WTC11 (cell line): ENCODE measurements around the gene OSBPL10. TPM values are rescaled to one million over a fixed set of nuclear protein-coding genes. Genes with fewer than 3 reads are reported as not detected.

Experiments used
- ATAC-seq: fragments of 200-7000 bp; cut with Tn5 transposase; 2 replicates; pipeline ENCODE4 v1.10.0; 2021; ENCODE audit warnings: mild to moderate bottlenecking, moderate library complexity
- CTCF ChIA-PET: fragments of 300-600 bp; sonication (Branson Sonifier 250); formaldehyde crosslinking; loops from one replicate; lab custom pipeline; 2021; ENCODE audit warnings: antibody characterized with exemption; lab: Charles Lee
- POLR2A ChIA-PET: fragments of 350-600 bp; sonication (Branson Sonifier 250); formaldehyde crosslinking; loops from one replicate; lab custom pipeline; 2021; ENCODE audit warnings: antibody characterized with exemption; lab: Charles Lee
- DNase-seq: peaks from one replicate; pipeline ENCODE4 v3.0.0; 2021; ENCODE audit warnings: low spot score
- H3K27ac Mint-ChIP-seq: 2 replicates; pipeline ENCODE4 v1.8.0; 2021; ENCODE audit warnings: mixed read lengths
- H3K27me3 Mint-ChIP-seq: 2 replicates; pipeline ENCODE4 v1.8.0; 2021; ENCODE audit warnings: low read depth, mild to moderate bottlenecking, moderate library complexity, mixed read lengths
- H3K36me3 Mint-ChIP-seq: 2 replicates; pipeline ENCODE4 v1.8.0; 2021; ENCODE audit warnings: mixed read lengths
- H3K4me1 Mint-ChIP-seq: 2 replicates; pipeline ENCODE4 v1.8.0; 2022; ENCODE audit warnings: mixed read lengths
- H3K4me3 Mint-ChIP-seq: 2 replicates; pipeline ENCODE4 v1.8.0; 2021; ENCODE audit warnings: mild to moderate bottlenecking, moderate library complexity, mixed read lengths
- H3K9me3 Mint-ChIP-seq: 2 replicates; pipeline ENCODE4 v1.8.0; 2021; ENCODE audit warnings: mixed read lengths
- ATF1 ChIP-seq: sonication (generic); formaldehyde crosslinking; IDR thresholded peaks from 2 replicates; pipeline ENCODE4 v1.8.1; 2023; ENCODE audit warnings: mild to moderate bottlenecking, moderate library complexity, missing genetic modification reagents
- CREM ChIP-seq: sonication (generic); formaldehyde crosslinking; IDR thresholded peaks from 2 replicates; pipeline ENCODE4 v1.8.1; 2022; ENCODE audit warnings: mild to moderate bottlenecking, missing genetic modification reagents, moderate library complexity
- FOXJ3 ChIP-seq: sonication (generic); formaldehyde crosslinking; IDR thresholded peaks from 2 replicates; pipeline ENCODE4 v1.9.0; 2021; ENCODE audit warnings: missing genetic modification reagents, mild to moderate bottlenecking, borderline replicate concordance
- NFATC4 ChIP-seq: fragments of 250-450 bp; sonication (Bioruptor Pico); IDR thresholded peaks from 2 replicates; pipeline ENCODE4 v1.9.0; 2021; ENCODE audit warnings: mild to moderate bottlenecking
- PRRX2 ChIP-seq: fragments of 250-450 bp; sonication (Bioruptor Pico); IDR thresholded peaks from 2 replicates; pipeline ENCODE4 v1.8.0; 2021; ENCODE audit warnings: mild to moderate bottlenecking
- RELA ChIP-seq: sonication (generic); formaldehyde crosslinking; IDR thresholded peaks from 2 replicates; pipeline ENCODE4 v1.8.1; 2022; ENCODE audit warnings: missing genetic modification reagents, mild to moderate bottlenecking, borderline replicate concordance
- SMAD3 ChIP-seq: sonication (generic); formaldehyde crosslinking; IDR thresholded peaks from 2 replicates; pipeline ENCODE4 v1.8.0; 2022; ENCODE audit warnings: missing genetic modification reagents, mild to moderate bottlenecking, borderline replicate concordance
- ZBTB21 ChIP-seq: sonication (generic); formaldehyde crosslinking; IDR thresholded peaks from 2 replicates; pipeline ENCODE4 v1.8.1; 2023; ENCODE audit warnings: mild to moderate bottlenecking, missing genetic modification reagents, borderline replicate concordance
- ZNF263 ChIP-seq: sonication (generic); formaldehyde crosslinking; IDR thresholded peaks from 2 replicates; pipeline ENCODE4 v1.8.1; 2022; ENCODE audit warnings: low read depth, mild to moderate bottlenecking, moderate library complexity, missing genetic modification reagents
- ZNF416 ChIP-seq: fragments of 250-450 bp; sonication (Bioruptor Pico); IDR thresholded peaks from 2 replicates; pipeline ENCODE4 v1.9.0; 2021; ENCODE audit warnings: mild to moderate bottlenecking, inconsistent platforms
- total RNA-seq: library from RNA; stranded (reverse); gene quantifications from 3 replicates; pipeline ENCODE4 v1.2.3, GENCODE V29; 2021
- TF ChIP-seq, protein P1 (sequence below): sonication (generic); formaldehyde crosslinking; IDR thresholded peaks from 2 replicates; pipeline ENCODE4 v1.8.0; 2022; ENCODE audit warnings: mild to moderate bottlenecking, missing genetic modification reagents
- TF ChIP-seq, protein P2 (sequence below): sonication (generic); formaldehyde crosslinking; IDR thresholded peaks from 2 replicates; pipeline ENCODE4 v1.8.0; 2023; ENCODE audit warnings: mild to moderate bottlenecking, missing genetic modification reagents
- TF ChIP-seq, protein P3 (sequence below): fragments of 250-450 bp; sonication (Bioruptor Pico); IDR thresholded peaks from 2 replicates; pipeline ENCODE4 v1.9.0; 2021; ENCODE audit warnings: moderate library complexity, mild to moderate bottlenecking, inconsistent platforms, borderline replicate concordance
- TF ChIP-seq, protein P4 (sequence below): fragments of 250-450 bp; sonication (Bioruptor Pico); IDR thresholded peaks from 2 replicates; pipeline ENCODE4 v1.8.0; 2021; ENCODE audit warnings: mild to moderate bottlenecking
- TF ChIP-seq, protein P5 (sequence below): sonication (generic); formaldehyde crosslinking; IDR thresholded peaks from 2 replicates; pipeline ENCODE4 v1.8.1; 2023; ENCODE audit warnings: mild to moderate bottlenecking, moderate library complexity, missing genetic modification reagents
- TF ChIP-seq, protein P6 (sequence below): sonication (generic); formaldehyde crosslinking; IDR thresholded peaks from 2 replicates; pipeline ENCODE4 v1.8.1; 2023; ENCODE audit warnings: mild to moderate bottlenecking, missing genetic modification reagents, moderate library complexity
- TF ChIP-seq, protein P7 (sequence below): sonication (generic); formaldehyde crosslinking; conservative IDR thresholded peaks from 2 replicates; pipeline ENCODE4 v1.8.1; 2022; ENCODE audit warnings: mild to moderate bottlenecking, missing genetic modification reagents
- TF ChIP-seq, protein P8 (sequence below): sonication (generic); formaldehyde crosslinking; IDR thresholded peaks from 2 replicates; pipeline ENCODE4 v1.8.0; 2022; ENCODE audit warnings: mild to moderate bottlenecking, missing genetic modification reagents
- TF ChIP-seq, protein P9 (sequence below): sonication (generic); formaldehyde crosslinking; IDR thresholded peaks from 2 replicates; pipeline ENCODE4 v1.8.1; 2023; ENCODE audit warnings: mild to moderate bottlenecking, missing genetic modification reagents

The OSBPL10 gene
- total RNA-seq, 1 experiment from 2014 or later = 84.1 TPM

DNA sequence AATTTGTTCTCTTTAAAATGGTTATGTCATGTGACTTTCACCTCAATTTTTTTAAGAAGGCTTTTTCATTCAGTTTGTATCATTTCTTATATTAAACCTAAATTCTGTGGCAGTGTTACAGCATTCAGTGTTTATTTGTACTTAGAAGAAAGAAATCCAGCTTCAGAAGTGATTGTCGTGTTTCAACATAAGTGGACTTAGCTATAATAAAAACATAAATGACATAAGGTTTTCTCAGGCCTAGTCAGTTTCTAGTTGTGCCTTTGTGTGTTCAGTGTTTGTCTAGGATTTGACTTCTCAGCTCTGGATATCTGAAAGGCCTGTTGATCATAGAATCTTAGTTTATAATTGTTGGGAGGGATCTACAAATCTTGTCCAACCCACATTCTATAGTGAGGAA is 367.9 kb downstream of the OSBPL10 start:
- H3K4me1 Mint-ChIP-seq = peaks cover 30% of the 10 kb centered on the region
- H3K4me3 Mint-ChIP-seq = no peak overlapping the region
- ChIA-PET POLR2A (no interaction called here), CTCF (interaction anchor here (1.4 kb wide), 1 partner anchor 51 kb away, joined by 3 read pairs; no protein-coding TSS in a partner anchor)
- no peak for DNase-seq
- no peak for ATAC-seq
- TF ChIP-seq, protein P1, sequence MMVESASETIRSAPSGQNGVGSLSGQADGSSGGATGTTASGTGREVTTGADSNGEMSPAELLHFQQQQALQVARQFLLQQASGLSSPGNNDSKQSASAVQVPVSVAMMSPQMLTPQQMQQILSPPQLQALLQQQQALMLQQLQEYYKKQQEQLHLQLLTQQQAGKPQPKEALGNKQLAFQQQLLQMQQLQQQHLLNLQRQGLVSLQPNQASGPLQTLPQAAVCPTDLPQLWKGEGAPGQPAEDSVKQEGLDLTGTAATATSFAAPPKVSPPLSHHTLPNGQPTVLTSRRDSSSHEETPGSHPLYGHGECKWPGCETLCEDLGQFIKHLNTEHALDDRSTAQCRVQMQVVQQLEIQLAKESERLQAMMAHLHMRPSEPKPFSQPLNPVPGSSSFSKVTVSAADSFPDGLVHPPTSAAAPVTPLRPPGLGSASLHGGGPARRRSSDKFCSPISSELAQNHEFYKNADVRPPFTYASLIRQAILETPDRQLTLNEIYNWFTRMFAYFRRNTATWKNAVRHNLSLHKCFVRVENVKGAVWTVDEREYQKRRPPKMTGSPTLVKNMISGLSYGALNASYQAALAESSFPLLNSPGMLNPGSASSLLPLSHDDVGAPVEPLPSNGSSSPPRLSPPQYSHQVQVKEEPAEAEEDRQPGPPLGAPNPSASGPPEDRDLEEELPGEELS (CRISPR knock-in tag) = no peak
- TF ChIP-seq FOXJ3 (CRISPR knock-in tag) (no peak), PRRX2 (CRISPR knock-in tag) (no peak), RELA (CRISPR knock-in tag) (no peak), SMAD3 (CRISPR knock-in tag) (no peak), CREM (CRISPR knock-in tag) (no peak), ATF1 (CRISPR knock-in tag) (no peak), ZNF263 (CRISPR knock-in tag) (no peak), ZNF416 (CRISPR knock-in tag) (no peak), ZBTB21 (CRISPR knock-in tag) (no peak), NFATC4 (CRISPR knock-in tag) (no peak)
- TF ChIP-seq, protein P2, sequence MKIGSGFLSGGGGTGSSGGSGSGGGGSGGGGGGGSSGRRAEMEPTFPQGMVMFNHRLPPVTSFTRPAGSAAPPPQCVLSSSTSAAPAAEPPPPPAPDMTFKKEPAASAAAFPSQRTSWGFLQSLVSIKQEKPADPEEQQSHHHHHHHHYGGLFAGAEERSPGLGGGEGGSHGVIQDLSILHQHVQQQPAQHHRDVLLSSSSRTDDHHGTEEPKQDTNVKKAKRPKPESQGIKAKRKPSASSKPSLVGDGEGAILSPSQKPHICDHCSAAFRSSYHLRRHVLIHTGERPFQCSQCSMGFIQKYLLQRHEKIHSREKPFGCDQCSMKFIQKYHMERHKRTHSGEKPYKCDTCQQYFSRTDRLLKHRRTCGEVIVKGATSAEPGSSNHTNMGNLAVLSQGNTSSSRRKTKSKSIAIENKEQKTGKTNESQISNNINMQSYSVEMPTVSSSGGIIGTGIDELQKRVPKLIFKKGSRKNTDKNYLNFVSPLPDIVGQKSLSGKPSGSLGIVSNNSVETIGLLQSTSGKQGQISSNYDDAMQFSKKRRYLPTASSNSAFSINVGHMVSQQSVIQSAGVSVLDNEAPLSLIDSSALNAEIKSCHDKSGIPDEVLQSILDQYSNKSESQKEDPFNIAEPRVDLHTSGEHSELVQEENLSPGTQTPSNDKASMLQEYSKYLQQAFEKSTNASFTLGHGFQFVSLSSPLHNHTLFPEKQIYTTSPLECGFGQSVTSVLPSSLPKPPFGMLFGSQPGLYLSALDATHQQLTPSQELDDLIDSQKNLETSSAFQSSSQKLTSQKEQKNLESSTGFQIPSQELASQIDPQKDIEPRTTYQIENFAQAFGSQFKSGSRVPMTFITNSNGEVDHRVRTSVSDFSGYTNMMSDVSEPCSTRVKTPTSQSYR (CRISPR knock-in tag) = no peak
- TF ChIP-seq, protein P3, sequence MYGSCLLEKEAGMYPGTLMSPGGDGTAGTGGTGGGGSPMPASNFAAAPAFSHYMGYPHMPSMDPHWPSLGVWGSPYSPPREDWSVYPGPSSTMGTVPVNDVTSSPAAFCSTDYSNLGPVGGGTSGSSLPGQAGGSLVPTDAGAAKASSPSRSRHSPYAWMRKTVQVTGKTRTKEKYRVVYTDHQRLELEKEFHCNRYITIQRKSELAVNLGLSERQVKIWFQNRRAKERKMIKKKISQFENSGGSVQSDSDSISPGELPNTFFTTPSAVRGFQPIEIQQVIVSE (CRISPR knock-in tag) = no peak
- TF ChIP-seq, protein P4, sequence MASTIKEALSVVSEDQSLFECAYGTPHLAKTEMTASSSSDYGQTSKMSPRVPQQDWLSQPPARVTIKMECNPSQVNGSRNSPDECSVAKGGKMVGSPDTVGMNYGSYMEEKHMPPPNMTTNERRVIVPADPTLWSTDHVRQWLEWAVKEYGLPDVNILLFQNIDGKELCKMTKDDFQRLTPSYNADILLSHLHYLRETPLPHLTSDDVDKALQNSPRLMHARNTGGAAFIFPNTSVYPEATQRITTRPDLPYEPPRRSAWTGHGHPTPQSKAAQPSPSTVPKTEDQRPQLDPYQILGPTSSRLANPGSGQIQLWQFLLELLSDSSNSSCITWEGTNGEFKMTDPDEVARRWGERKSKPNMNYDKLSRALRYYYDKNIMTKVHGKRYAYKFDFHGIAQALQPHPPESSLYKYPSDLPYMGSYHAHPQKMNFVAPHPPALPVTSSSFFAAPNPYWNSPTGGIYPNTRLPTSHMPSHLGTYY (CRISPR knock-in tag) = no peak
- TF ChIP-seq, protein P5, sequence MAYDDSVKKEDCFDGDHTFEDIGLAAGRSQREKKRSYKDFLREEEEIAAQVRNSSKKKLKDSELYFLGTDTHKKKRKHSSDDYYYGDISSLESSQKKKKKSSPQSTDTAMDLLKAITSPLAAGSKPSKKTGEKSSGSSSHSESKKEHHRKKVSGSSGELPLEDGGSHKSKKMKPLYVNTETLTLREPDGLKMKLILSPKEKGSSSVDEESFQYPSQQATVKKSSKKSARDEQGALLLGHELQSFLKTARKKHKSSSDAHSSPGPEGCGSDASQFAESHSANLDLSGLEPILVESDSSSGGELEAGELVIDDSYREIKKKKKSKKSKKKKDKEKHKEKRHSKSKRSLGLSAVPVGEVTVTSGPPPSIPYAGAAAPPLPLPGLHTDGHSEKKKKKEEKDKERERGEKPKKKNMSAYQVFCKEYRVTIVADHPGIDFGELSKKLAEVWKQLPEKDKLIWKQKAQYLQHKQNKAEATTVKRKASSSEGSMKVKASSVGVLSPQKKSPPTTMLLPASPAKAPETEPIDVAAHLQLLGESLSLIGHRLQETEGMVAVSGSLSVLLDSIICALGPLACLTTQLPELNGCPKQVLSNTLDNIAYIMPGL = no peak
- TF ChIP-seq, protein P6, sequence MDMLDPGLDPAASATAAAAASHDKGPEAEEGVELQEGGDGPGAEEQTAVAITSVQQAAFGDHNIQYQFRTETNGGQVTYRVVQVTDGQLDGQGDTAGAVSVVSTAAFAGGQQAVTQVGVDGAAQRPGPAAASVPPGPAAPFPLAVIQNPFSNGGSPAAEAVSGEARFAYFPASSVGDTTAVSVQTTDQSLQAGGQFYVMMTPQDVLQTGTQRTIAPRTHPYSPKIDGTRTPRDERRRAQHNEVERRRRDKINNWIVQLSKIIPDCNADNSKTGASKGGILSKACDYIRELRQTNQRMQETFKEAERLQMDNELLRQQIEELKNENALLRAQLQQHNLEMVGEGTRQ = no peak
- TF ChIP-seq, protein P7, sequence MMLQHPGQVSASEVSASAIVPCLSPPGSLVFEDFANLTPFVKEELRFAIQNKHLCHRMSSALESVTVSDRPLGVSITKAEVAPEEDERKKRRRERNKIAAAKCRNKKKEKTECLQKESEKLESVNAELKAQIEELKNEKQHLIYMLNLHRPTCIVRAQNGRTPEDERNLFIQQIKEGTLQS (CRISPR knock-in tag) = no peak
- TF ChIP-seq, protein P8, sequence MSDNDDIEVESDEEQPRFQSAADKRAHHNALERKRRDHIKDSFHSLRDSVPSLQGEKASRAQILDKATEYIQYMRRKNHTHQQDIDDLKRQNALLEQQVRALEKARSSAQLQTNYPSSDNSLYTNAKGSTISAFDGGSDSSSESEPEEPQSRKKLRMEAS (CRISPR knock-in tag) = no peak
- TF ChIP-seq, protein P9, sequence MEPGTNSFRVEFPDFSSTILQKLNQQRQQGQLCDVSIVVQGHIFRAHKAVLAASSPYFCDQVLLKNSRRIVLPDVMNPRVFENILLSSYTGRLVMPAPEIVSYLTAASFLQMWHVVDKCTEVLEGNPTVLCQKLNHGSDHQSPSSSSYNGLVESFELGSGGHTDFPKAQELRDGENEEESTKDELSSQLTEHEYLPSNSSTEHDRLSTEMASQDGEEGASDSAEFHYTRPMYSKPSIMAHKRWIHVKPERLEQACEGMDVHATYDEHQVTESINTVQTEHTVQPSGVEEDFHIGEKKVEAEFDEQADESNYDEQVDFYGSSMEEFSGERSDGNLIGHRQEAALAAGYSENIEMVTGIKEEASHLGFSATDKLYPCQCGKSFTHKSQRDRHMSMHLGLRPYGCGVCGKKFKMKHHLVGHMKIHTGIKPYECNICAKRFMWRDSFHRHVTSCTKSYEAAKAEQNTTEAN = no peak
- no peak overlapping the region for H3K27ac Mint-ChIP-seq
- peaks cover 4% of the 10 kb centered on the region for H3K36me3 Mint-ChIP-seq
- no peaks in the 10 kb centered on the region for H3K9me3 Mint-ChIP-seq
- no peaks in the 10 kb centered on the region for H3K27me3 Mint-ChIP-seq
